Endothelial cell of umbilical vein (primary cell): ENCODE data around the gene DZIP1. TPM values are rescaled to one million over a fixed set of nuclear protein-coding genes. Genes with fewer than 3 reads are reported as not detected.

Source experiments
- BruUV-seq: library from RNA; stranded (reverse); fragments of 400-500 nt; replicated peaks from 2 replicates; lab custom pipeline; 2021; lab: Mats Ljungman, UMichigan
- CTCF ChIA-PET: fragments of 300-600, 350-600 bp; sonication (Branson Sonifier 250); formaldehyde crosslinking; loops from one replicate; lab custom pipeline; 2021; ENCODE audit warnings: antibody characterized with exemption, inconsistent platforms; lab: Charles Lee
- POLR2A ChIA-PET: fragments of 300-600, 350-600 bp; sonication (Branson Sonifier 250); formaldehyde crosslinking; loops from one replicate; lab custom pipeline; 2021; ENCODE audit warnings: antibody characterized with exemption, inconsistent platforms; lab: Charles Lee
- DNase-seq: peaks from one replicate; pipeline ENCODE4 v3.0.0-alpha.2; 2011; ENCODE audit warnings: low read depth, low spot score
- FAIRE-seq: peaks from 2 replicates; lab custom pipeline; 2011; peaks lifted over from hg19 to GRCh38; lab: Jason Lieb, UNC
- H2AFZ ChIP-seq: 2 replicates; pipeline ENCODE4 v1.6.0; 2012; ENCODE audit warnings: low read depth, low read length, control low read depth, inconsistent platforms
- H3K27ac ChIP-seq: 2 replicates; pipeline ENCODE4 v1.5.1; 2011; ENCODE audit warnings: low read depth, mild to moderate bottlenecking, control low read depth, low read length, moderate library complexity; ENCODE audit not compliant: insufficient read depth
- H3K27me3 ChIP-seq, 2 experiments: 2 replicates each; pipeline versions ENCODE4 v1.6.0 to v1.6.1; 2011; ENCODE audit warnings: low read length in 2 of 2, mixed read lengths in 1 of 2; ENCODE audit not compliant: control insufficient read depth in 2 of 2, insufficient read depth in 2 of 2
- H3K36me3 ChIP-seq, 2 experiments: 2 replicates in 1 of 2; 3 replicates in 1 of 2; pipeline ENCODE4 v1.5.1; 2011; ENCODE audit warnings: low read length in 2 of 2, mild to moderate bottlenecking in 1 of 2, moderate library complexity in 1 of 2; ENCODE audit not compliant: control insufficient read depth in 2 of 2, insufficient read depth in 2 of 2; ENCODE audit errors: extremely low read depth in 1 of 2
- H3K4me1 ChIP-seq: 3 replicates; pipeline ENCODE4 v1.5.1; 2011; ENCODE audit warnings: mild to moderate bottlenecking, low read length; ENCODE audit not compliant: control insufficient read depth, insufficient read depth; ENCODE audit errors: extremely low read depth
- H3K4me2 ChIP-seq: 2 replicates; pipeline ENCODE4 v1.6.1; 2011; ENCODE audit warnings: low read length, control low read depth, mixed read lengths; ENCODE audit not compliant: insufficient read depth
- H3K4me3 ChIP-seq, 3 experiments: fragments of 200-600 bp in 1 of 3; sonication (generic), shearing (Covaris generic) in 1 of 3; replicated peaks in 1 of 3; 2 replicates each; pipeline ENCODE4 v1.5.1; 2011 to 2016; ENCODE audit warnings: control low read depth in 3 of 3, low read length in 3 of 3, mild to moderate bottlenecking in 2 of 3, inconsistent platforms in 1 of 3, low read depth in 1 of 3, moderate library complexity in 1 of 3; ENCODE audit not compliant: insufficient read depth in 1 of 3
- H3K79me2 ChIP-seq: 2 replicates; pipeline ENCODE4 v1.6.0; 2012; ENCODE audit warnings: low read length, inconsistent platforms; ENCODE audit not compliant: control insufficient read depth, insufficient read depth
- H3K9ac ChIP-seq: replicated peaks from 2 replicates; pipeline ENCODE3; 2011; ENCODE audit warnings: low read length, control low read depth; ENCODE audit not compliant: insufficient read depth; ENCODE audit errors: extremely low read depth
- H3K9me1 ChIP-seq: replicated peaks from 3 replicates; pipeline ENCODE4 v1.6.0; 2011; ENCODE audit warnings: mild to moderate bottlenecking, low read length; ENCODE audit not compliant: control insufficient read depth, insufficient read depth; ENCODE audit errors: extremely low read depth
- H3K9me3 ChIP-seq: replicated peaks from 2 replicates; pipeline ENCODE4 v1.5.1; 2012; ENCODE audit warnings: low read length, inconsistent platforms; ENCODE audit not compliant: control insufficient read depth, insufficient read depth
- H4K20me1 ChIP-seq: replicated peaks from 2 replicates; pipeline ENCODE3; 2011; ENCODE audit warnings: mild to moderate bottlenecking, low read length; ENCODE audit not compliant: control insufficient read depth, insufficient read depth; ENCODE audit errors: extremely low read depth
- EZH2 ChIP-seq: IDR thresholded peaks from 2 replicates; pipeline ENCODE4 v1.6.1; 2012; ENCODE audit warnings: borderline replicate concordance, low read depth, mild to moderate bottlenecking, moderate library complexity, low read length, inconsistent platforms; ENCODE audit not compliant: severe bottlenecking
- MAX ChIP-seq: IDR thresholded peaks from 2 replicates; pipeline ENCODE4 v1.6.1; 2011; ENCODE audit not compliant: insufficient read depth, insufficient read length
- MYC ChIP-seq: IDR thresholded peaks from one replicate; pipeline ENCODE4 v1.6.1; 2011; ENCODE audit warnings: mild to moderate bottlenecking, low read depth, low read length
- dilution Hi-C: fragments of 300-500 bp; cut with MboI; formaldehyde crosslinking; loops from one replicate; pipeline ENCODE4 v1.15.0; 2019; ENCODE audit warnings: low sequenced_read_pairs; ENCODE audit not compliant: extremely low pct_ligation_motif_present
- intact Hi-C: fragments of 100-400 bp; cut with micrococcal nuclease; formaldehyde crosslinking; loops from one replicate; pipeline ENCODE4 v1.10.0; 2022
- polyA plus RNA-seq, 4 experiments: library from polyadenylated mRNA; depleted of rRNA in 3 of 4; stranded (reverse) in 3 of 4; unstranded in 1 of 4; fragments of >200 nt; gene quantifications; 2 replicates each; pipeline versions ENCODE4 v1.2.1 to v1.2.3, GENCODE V29; 2011 to 2012; ENCODE audit warnings: missing spikeins in 1 of 4
- total RNA-seq: library from RNA; stranded (reverse); gene quantifications from 2 replicates; pipeline ENCODE4 v1.2.3, GENCODE V29; 2021

Gene DZIP1
- total and polyA plus RNA-seq, 2 donors (not counting 3 experiments of a cell fraction or from before 2014, with no cell fraction given): 8.6 to 32.1 TPM

DNA sequence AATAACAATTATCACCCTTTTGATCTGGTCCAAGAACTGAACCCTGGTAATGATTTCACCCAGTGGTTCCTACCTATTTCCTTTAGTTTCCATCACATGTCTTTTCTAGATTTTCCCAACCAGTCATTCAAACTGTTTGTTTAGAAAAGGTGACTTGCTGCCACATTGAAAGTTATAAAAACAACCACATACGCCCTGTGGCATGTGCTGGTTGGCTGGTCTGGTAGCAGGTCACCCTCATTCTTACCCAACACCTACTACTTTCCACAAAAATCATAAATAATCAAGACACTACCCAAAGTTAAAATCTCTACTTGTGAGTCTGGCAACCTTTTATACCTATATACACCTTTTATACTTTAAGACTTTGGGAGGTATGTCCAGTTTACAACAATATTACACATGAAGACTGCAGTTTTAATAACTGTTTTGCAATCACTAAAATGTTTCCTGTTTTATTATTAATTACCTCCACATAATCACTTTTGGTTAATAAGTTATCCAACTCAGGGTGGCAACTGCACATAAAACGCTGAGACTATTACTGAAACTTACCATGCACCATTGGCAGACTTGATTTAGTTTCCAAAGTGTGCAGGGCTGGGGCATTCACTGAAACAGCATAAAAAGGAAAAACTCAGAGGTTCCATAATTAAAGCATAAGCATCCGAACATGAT, 38.9 kb downstream of the DZIP1 start:
- Histone ChIP-seq H3K9ac (no peak overlapping the region), H3K4me3 (no peak overlapping the region), H3K4me1 (peaks cover 26% of the 10 kb centered on the region), H4K20me1 (no peaks in the 10 kb centered on the region), H3K36me3 (peaks cover 6 to 9% of the 10 kb centered on the region in 2 experiments), H3K4me2 (no peak overlapping the region), H3K79me2 (no peaks in the 10 kb centered on the region), H3K9me3 (no peaks in the 10 kb centered on the region), H2AFZ (no peak overlapping the region), H3K9me1 (no peaks in the 10 kb centered on the region), H3K27me3 (no peaks in the 10 kb centered on the region), H3K27ac (no peak overlapping the region)
- dilution Hi-C loops (no loop called here), intact Hi-C loops (no loop called here)
- TF ChIP-seq MAX: no peak
- no peak for TF ChIP-seq MYC
- DNase-seq (no peak), FAIRE-seq (no peak)
- ChIA-PET POLR2A (no interaction called here), CTCF (no interaction called here)
- BruUV-seq: no TSS peak

- POLR2A ChIA-PET: no interaction called here
- no peak for FAIRE-seq
- Histone ChIP-seq H3K4me1 (peaks cover 26% of the 10 kb centered on the region), H3K4me2 (no peak overlapping the region), H3K9me1 (no peaks in the 10 kb centered on the region), H3K4me3 (no peak overlapping the region), H3K27me3 (no peaks in the 10 kb centered on the region), H3K79me2 (no peaks in the 10 kb centered on the region), H3K9ac (peak overlapping the region; percentile 17), H2AFZ (peak overlapping the region; percentile 2), H3K27ac (peak overlapping the region; percentile 64), H4K20me1 (no peaks in the 10 kb centered on the region), H3K9me3 (no peaks in the 10 kb centered on the region), H3K36me3 (peaks cover 8 to 9% of the 10 kb centered on the region in 2 experiments)
- TF ChIP-seq EZH2 (no peak), MYC (no peak)
- CTCF ChIA-PET: interaction anchor here (0.8 to 2.0 kb wide), 4 partner anchors 19 to 229 kb away, joined by 3 to 13 read pairs (median 9); no protein-coding TSS in a partner anchor
- no peak for DNase-seq
- BruUV-seq: no TSS peak
- dilution Hi-C loops: no loop called here
- intact Hi-C loops: loop anchor here (5.0 kb wide), 1 partner anchor 67 kb away; no protein-coding TSS in a partner anchor
Observed at GRCh38 chr13:95604556-95604915, 40.0 kb downstream of the DZIP1 start.
